ENCODE results near the gene PTCRA. TPM values are rescaled to one million over a fixed set of nuclear protein-coding genes. Genes with fewer than 3 reads are reported as not detected.

PTCRA gene
- total RNA-seq, 4 donors from 2014 or later = not detected

- Histone ChIP-seq H3K9me3 (no peaks in the 10 kb centered on the region), H3K36me3 (no peaks in the 10 kb centered on the region), H3K27me3 (peaks cover 12% of the 10 kb centered on the region), H3K4me3 (no peak overlapping the region), H3K27ac (no peak overlapping the region), H3K4me1 (peaks cover 0 to 8% (median 4%) of the 10 kb centered on the region in 4 donors)
- intact Hi-C loops (cut with DNase I; ENCODE audit: low total_unique reads) (no loop called here), in situ Hi-C loops (cut with MboI; ENCODE audit: low pct_ligation_motif_present in 1 of 4, low pct_unique_long_range_greater_than_20kb in 1 of 4, low sequenced_read_pairs in 3 of 4) (loop anchor here (5.0 to 10.0 kb wide), 2 partner anchors 235 to 237 kb away; no protein-coding TSS in a partner anchor)
- TF ChIP-seq POLR2AphosphoS5 (IDR thresholded peaks at IDR 0.05) (no peak), EP300 (IDR thresholded peaks at IDR 0.05; ENCODE audit: low read depth) (no peak), CTCF (IDR thresholded peaks at IDR 0.05) (no peak), POLR2A (IDR thresholded peaks at IDR 0.05) (no peak)
- 58 to 71% methylated on average over 4 to 5 of the region's 5 CpGs for WGBS, 2 donors (ENCODE audit: low coverage in 1 of 2)
- no peak for DNase-seq
Observed at GRCh38 chr6:42907336-42907735, 8.5 kb upstream of the PTCRA start.

- in situ Hi-C loops (cut with MboI; ENCODE audit: low pct_ligation_motif_present in 1 of 4, low pct_unique_long_range_greater_than_20kb in 1 of 4, low sequenced_read_pairs in 3 of 4) = loop anchor here (5.0 to 10.0 kb wide), 2 partner anchors 232 to 235 kb away; no protein-coding TSS in a partner anchor
- Histone ChIP-seq H3K4me3 (no peak overlapping the region), H3K36me3 (no peaks in the 10 kb centered on the region), H3K9me3 (no peaks in the 10 kb centered on the region), H3K4me1 (peaks cover 0 to 8% (median 4%) of the 10 kb centered on the region in 4 donors), H3K27ac (no peak overlapping the region), H3K27me3 (peaks cover 19% of the 10 kb centered on the region)
- 89 to 92% methylated on average over 5 to 10 of the region's 10 CpGs for WGBS, 2 donors (ENCODE audit: low coverage in 1 of 2)
- intact Hi-C loops (cut with DNase I; ENCODE audit: low total_unique reads) = no loop called here
- no peak for TF ChIP-seq POLR2AphosphoS5 (IDR thresholded peaks at IDR 0.05)
- DNase-seq = no peak
Observed at GRCh38 chr6:42909835-42910234, 6.0 kb upstream of the PTCRA start.

GRCh38 chr6:42911171-42912021 is 4.5 kb upstream of the PTCRA start:
- in situ Hi-C loops (cut with MboI; ENCODE audit: low pct_ligation_motif_present in 1 of 4, low pct_unique_long_range_greater_than_20kb in 1 of 4, low sequenced_read_pairs in 3 of 4) (no loop called here), intact Hi-C loops (cut with DNase I; ENCODE audit: low total_unique reads) (no loop called here)

GRCh38 chr6:42914546-42914945 is 1.3 kb upstream of the PTCRA start:
- no peak overlapping the region for H3K4me3 ChIP-seq
- DNase-seq = no peak
- intact Hi-C loops (cut with DNase I; ENCODE audit: low total_unique reads) (no loop called here), in situ Hi-C loops (cut with MboI; ENCODE audit: low pct_ligation_motif_present in 1 of 4, low pct_unique_long_range_greater_than_20kb in 1 of 4, low sequenced_read_pairs in 3 of 4) (no loop called here)
- no peak overlapping the region for H3K27ac ChIP-seq
- peaks cover 19% of the 10 kb centered on the region for H3K27me3 ChIP-seq
- H3K4me1 ChIP-seq = peaks cover 0 to 8% (median 4%) of the 10 kb centered on the region in 4 donors
- H3K9me3 ChIP-seq = no peaks in the 10 kb centered on the region
- 67 to 70% methylated on average over 1 to 4 of the region's 4 CpGs for WGBS, 2 donors (ENCODE audit: low coverage in 1 of 2)
- TF ChIP-seq POLR2A (IDR thresholded peaks at IDR 0.05) = no peak
- no peak for TF ChIP-seq EP300 (IDR thresholded peaks at IDR 0.05; ENCODE audit: low read depth)
- no peak for TF ChIP-seq CTCF (IDR thresholded peaks at IDR 0.05)
- TF ChIP-seq POLR2AphosphoS5 (IDR thresholded peaks at IDR 0.05) = no peak
- H3K36me3 ChIP-seq = no peaks in the 10 kb centered on the region

More at GRCh38 chr6:42911171-42912021, 4.5 kb upstream of the PTCRA start:
- no peaks in the 10 kb centered on the region for H3K36me3 ChIP-seq
- H3K27me3 ChIP-seq = peaks cover 19% of the 10 kb centered on the region
- peaks cover 0 to 8% (median 4%) of the 10 kb centered on the region in 4 donors for H3K4me1 ChIP-seq
- 29% methylated on average over 44 of the region's 49 CpGs; no CpG with 5 or more reads in 1 of the 2 donors for WGBS, 2 donors (ENCODE audit: low coverage in 1 of 2)
- H3K27ac ChIP-seq = no peak overlapping the region
- H3K4me3 ChIP-seq = peak overlapping the region in 2 of 4 donors; percentile 14 to 39
- H3K9me3 ChIP-seq = no peaks in the 10 kb centered on the region
- no peak for DNase-seq
- TF ChIP-seq POLR2AphosphoS5 (IDR thresholded peaks at IDR 0.05) (no peak), POLR2A (IDR thresholded peaks at IDR 0.05) (no peak), EP300 (IDR thresholded peaks at IDR 0.05; ENCODE audit: low read depth) (no peak), CTCF (IDR thresholded peaks at IDR 0.05) (no peak)

All from transverse colon (tissue), 4 donors.